Measurements from ENCODE around the gene PRAMEF26.
"Not testable (repeated sequence)": the region's sequence is repeated elsewhere in the genome, so short reads cannot be mapped to it uniquely, and the experiment has no call there.

The PRAMEF26 gene

GRCh38 chr1:13155909-13156308, at the start of gene PRAMEF26:
Gene PRAMEF26, minus strand, starts transcription at chr1:13156009. Its CDS starts 2,914 bp downstream, at chr1:13153095.
- not testable (repeated sequence) for H3K4me3 ChIP-seq (ENCODE audit: low read depth, low read length)

- H3K4me3 ChIP-seq (ENCODE audit: low read depth, low read length) = not testable (repeated sequence)
Observed at GRCh38 chr1:13201309-13201708, 45.5 kb upstream of the PRAMEF26 start, which contains the start of gene PRAMEF13. Gene PRAMEF13, minus strand, starts transcription at chr1:13201409. Its CDS starts 1,820 bp downstream, at chr1:13199589.

- H3K4me3 ChIP-seq (ENCODE audit: low read depth, low read length) = not testable (repeated sequence)
Observed at GRCh38 chr1:13171548-13171947, 15.7 kb upstream of the PRAMEF26 start, which contains the start of gene PRAMEF9. Gene PRAMEF9, plus strand, starts transcription at chr1:13171848. Its CDS starts 3,433 bp downstream, at chr1:13175281.

GRCh38 chr1:13165531-13165930, 9.7 kb upstream of the PRAMEF26 start, which contains the start of gene HNRNPCL4:
Gene HNRNPCL4, minus strand, starts transcription at chr1:13165631. Its CDS starts 164 bp downstream, at chr1:13165467.
- not testable (repeated sequence) for H3K4me3 ChIP-seq (ENCODE audit: low read depth, low read length)

GRCh38 chr1:13116754-13117153, 39.1 kb downstream of the PRAMEF26 start, which contains the start of gene HNRNPCL2:
Gene HNRNPCL2, minus strand, starts transcription at chr1:13116854. Its CDS starts 454 bp downstream, at chr1:13116400.
- H3K4me3 ChIP-seq (ENCODE audit: low read depth, low read length) = not testable (repeated sequence)
